Skeletal muscle tissue (tissue), 4 donors: Measurements from ENCODE around the gene FARS2. TPM values are rescaled to one million over a fixed set of nuclear protein-coding genes. Genes with fewer than 3 reads are reported as not detected.
"Not testable (repeated sequence)": the region's sequence is repeated elsewhere in the genome, so short reads cannot be mapped to it uniquely, and the experiment has no call there.

Experiments
- H3K27ac ChIP-seq: one replicate; pipeline ENCODE4 v1.7.0; 2013; ENCODE audit warnings: mild to moderate bottlenecking, low read depth, low read length, inconsistent platforms
- H3K27me3 ChIP-seq, 3 donors: one replicate each; pipeline ENCODE4 v1.7.0; 2013; ENCODE audit warnings: low read length in 3 of 3; ENCODE audit not compliant: control insufficient read depth in 3 of 3, insufficient read depth in 3 of 3
- H3K36me3 ChIP-seq, 3 donors: one replicate each; pipeline ENCODE4 v1.7.0; 2013; ENCODE audit warnings: low read length in 3 of 3; ENCODE audit not compliant: control insufficient read depth in 3 of 3, insufficient read depth in 3 of 3
- H3K4me1 ChIP-seq, 3 donors: one replicate each; pipeline ENCODE4 v1.7.0; 2013; ENCODE audit warnings: low read length in 3 of 3, mild to moderate bottlenecking in 3 of 3; ENCODE audit not compliant: control insufficient read depth in 3 of 3, insufficient read depth in 3 of 3
- H3K4me3 ChIP-seq, 3 donors: one replicate each; pipeline ENCODE4 v1.7.0; 2013; ENCODE audit warnings: low read length in 3 of 3
- H3K9ac ChIP-seq, 3 donors: one replicate each; pipeline ENCODE4 v1.7.0; 2013; ENCODE audit warnings: low read length in 3 of 3, mild to moderate bottlenecking in 3 of 3, moderate library complexity in 2 of 3, low read depth in 1 of 3
- H3K9me3 ChIP-seq, 3 donors: one replicate each; pipeline ENCODE4 v1.7.0; 2013; ENCODE audit warnings: low read length in 3 of 3; ENCODE audit not compliant: control insufficient read depth in 3 of 3
- total RNA-seq: library from RNA; depleted of rRNA; stranded (reverse); fragments of >200 nt; gene quantifications from one replicate; pipeline ENCODE4 v1.2.3, GENCODE V29; 2014
- donor health status: Osteomylitis.

Gene FARS2
- total RNA-seq, 1 donor from 2014 or later: 27.7 TPM

DNA sequence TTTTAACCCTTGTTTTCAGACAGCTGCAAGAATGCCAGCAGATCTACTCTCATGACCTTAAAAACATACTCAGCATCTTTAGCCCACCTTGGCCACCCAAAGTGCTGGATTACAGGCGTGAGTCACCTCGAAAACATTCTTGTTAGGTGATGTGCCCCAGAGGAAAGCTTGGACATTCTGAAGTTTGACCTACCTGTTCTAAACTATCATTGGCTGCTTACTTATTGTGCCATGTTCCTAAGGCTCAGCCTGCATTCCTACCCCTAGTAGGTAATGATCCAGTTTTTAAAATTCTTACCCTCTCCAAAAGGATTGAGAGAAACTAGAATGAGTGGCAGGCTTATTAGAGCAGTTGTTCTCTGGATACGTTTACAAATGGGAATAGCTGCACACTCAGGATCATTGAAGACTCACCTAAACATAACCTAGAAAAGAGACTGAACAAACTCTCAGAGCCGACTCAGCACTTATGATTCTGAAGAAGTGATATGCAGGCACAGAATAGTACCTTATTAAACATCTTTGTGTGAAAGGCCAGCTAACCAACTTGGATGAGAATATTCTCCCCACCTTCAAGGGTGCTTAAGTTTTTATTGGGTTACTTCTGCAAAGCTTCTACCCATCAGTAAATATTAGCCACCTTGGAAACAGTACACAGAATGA is 383.3 kb downstream of the FARS2 start:
- H3K27ac ChIP-seq: no peak overlapping the region
- H3K4me3 ChIP-seq: no peak overlapping the region
- H3K4me1 ChIP-seq: peaks cover 0 to 8% (median 6%) of the 10 kb centered on the region in 3 donors
- H3K27me3 ChIP-seq: no peaks in the 10 kb centered on the region
- peaks cover 0 to 9% (median 4%) of the 10 kb centered on the region in 3 donors for H3K9me3 ChIP-seq
- H3K9ac ChIP-seq: no peak overlapping the region
- H3K36me3 ChIP-seq: peaks cover 0 to 2% (median 0%) of the 10 kb centered on the region in 3 donors

DNA sequence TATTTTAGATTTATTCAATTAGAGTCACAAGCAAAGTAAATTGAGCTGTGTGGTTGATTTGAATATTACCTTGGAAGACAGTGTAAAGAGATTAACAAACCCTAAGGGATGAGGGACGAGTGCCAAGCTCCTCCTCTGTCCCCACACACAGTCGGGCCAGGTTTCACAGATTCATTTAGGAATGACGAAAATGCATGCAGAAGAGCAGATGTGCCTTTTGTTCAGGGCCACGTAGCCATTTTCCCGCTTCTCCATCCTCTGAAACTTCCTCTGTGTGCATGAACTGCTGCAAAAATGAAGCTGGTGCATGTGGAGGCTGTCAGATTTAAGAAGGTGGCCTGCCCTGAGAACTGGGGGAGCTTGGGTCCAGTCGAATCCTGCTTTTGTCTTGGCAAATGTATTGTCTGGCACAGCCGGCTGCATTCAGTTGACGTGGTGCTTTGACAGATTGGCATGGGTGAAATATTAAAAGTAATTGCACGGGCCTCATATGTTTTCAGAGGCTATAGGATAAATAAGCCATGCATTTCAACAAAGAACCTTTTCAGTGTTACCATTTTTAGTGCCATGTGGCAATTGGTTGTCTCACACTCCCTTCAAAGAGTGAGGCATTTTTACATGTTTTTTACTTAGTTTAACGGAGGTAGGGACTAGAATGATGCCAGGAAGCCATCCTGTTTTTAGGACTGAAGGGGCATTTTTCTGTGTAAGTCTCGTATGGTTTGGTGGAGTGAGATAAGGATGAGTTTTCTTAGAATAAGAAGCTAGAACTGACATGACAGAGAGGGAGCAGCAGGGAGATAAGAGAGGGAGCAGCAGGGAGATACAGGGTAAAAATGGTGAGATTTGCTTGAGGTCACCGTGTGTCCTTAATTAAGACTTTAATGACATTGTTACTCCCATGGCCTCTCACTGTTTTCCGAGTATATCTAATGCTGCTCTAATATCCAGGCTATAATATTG is 384.3 kb downstream of the FARS2 start:
- H3K27me3 ChIP-seq: no peaks in the 10 kb centered on the region
- H3K36me3 ChIP-seq: no peaks in the 10 kb centered on the region
- H3K4me1 ChIP-seq: peaks cover 0 to 8% (median 6%) of the 10 kb centered on the region in 3 donors
- no peak overlapping the region for H3K4me3 ChIP-seq
- H3K9me3 ChIP-seq: peaks cover 0 to 2% (median 2%) of the 10 kb centered on the region in 3 donors
- H3K27ac ChIP-seq: no peak overlapping the region
- H3K9ac ChIP-seq: no peak overlapping the region

DNA sequence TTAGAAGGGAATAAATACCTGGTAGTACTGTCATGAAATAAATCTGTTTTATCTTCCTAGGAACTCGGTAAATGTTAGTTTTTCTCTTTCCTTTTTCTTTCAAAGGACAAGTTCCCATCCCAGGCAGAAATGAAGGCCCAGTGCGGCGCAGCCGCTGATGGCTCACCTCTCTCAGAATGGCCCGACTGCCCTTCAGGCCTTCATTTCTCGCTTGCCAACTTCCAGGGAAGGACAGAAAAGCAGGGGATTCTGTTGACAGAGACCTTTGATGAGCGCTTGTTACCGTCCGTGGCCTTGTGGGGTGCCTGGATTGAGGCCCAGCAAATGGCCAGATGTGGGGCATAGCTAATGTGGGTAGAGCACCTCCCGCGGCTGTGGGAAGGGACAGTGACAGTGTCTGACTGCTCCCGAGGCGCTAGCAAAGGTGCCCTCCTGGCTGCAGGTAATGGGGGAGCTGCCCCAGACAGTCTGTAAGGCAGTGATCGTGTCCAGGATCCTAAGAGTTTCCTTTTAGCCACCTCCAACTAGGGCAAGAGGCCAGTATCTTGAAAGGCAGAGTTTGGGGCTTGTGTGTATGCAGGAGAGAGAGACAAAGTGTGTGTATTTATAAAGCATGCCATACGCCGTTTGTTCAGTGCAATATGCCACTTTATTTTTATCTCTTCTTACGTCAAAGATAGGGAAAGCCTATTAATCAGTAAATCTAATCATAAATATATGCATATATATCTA is 391.3 kb downstream of the FARS2 start:
- Histone ChIP-seq H3K9me3 (peaks cover 0 to 3% (median 0%) of the 10 kb centered on the region in 3 donors), H3K27ac (no peak overlapping the region), H3K9ac (no peak overlapping the region), H3K27me3 (no peaks in the 10 kb centered on the region), H3K4me3 (no peak overlapping the region), H3K4me1 (peaks cover 0 to 4% (median 0%) of the 10 kb centered on the region in 3 donors), H3K36me3 (peaks cover 0 to 4% (median 0%) of the 10 kb centered on the region in 3 donors)

DNA sequence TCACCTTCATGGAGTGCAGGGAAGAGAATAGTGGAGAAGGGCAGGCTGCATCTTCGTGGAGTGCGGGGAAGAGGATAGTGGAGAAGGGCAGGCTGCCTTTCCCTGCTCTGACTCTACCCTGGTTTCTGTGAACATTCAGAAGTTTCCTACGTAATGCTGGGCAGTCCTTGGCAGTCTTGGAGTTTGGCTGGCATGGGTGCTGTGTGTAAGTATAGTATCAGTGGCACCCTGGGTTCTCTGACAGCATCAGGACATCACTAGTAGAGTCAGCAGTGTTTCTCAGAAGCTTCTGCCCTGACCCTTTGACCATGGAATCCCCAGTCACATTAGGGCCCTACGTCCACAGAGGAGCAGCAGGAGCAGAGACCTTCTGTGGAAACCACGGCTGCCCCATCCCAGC is 392.5 kb downstream of the FARS2 start:
- H3K4me3 ChIP-seq: no peak overlapping the region
- H3K27ac ChIP-seq: no peak overlapping the region
- H3K36me3 ChIP-seq: peaks cover 0 to 4% (median 0%) of the 10 kb centered on the region in 3 donors
- no peaks in the 10 kb centered on the region for H3K27me3 ChIP-seq
- peaks cover 0 to 3% (median 0%) of the 10 kb centered on the region in 3 donors for H3K9me3 ChIP-seq
- H3K4me1 ChIP-seq: no peaks in the 10 kb centered on the region
- H3K9ac ChIP-seq: no peak overlapping the region

DNA sequence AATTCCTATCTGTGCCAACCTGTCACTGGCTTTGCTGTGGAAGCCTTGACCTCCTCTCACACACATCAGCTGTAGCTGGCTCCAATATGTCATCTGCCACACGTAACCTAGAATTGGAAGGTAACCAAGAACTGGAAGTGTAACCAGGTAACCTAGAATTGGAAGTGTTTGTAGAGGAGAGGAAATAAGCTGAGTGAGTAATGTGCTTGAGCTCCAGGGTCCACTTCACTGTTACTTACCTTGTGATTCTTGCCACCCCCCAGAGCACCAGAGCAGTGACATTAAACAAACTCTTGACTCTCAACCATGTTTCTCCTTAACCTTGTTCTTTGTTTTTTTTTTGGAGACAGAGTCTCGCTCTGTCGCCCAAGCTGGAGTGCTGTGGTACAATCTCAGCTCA is 394.9 kb downstream of the FARS2 start:
- peaks cover 0 to 3% (median 0%) of the 10 kb centered on the region in 3 donors for H3K9me3 ChIP-seq
- no peak overlapping the region for H3K27ac ChIP-seq
- no peak overlapping the region for H3K4me3 ChIP-seq
- no peak overlapping the region for H3K9ac ChIP-seq
- peaks cover 0 to 4% (median 0%) of the 10 kb centered on the region in 3 donors for H3K36me3 ChIP-seq
- H3K27me3 ChIP-seq: no peaks in the 10 kb centered on the region
- no peaks in the 10 kb centered on the region for H3K4me1 ChIP-seq

DNA sequence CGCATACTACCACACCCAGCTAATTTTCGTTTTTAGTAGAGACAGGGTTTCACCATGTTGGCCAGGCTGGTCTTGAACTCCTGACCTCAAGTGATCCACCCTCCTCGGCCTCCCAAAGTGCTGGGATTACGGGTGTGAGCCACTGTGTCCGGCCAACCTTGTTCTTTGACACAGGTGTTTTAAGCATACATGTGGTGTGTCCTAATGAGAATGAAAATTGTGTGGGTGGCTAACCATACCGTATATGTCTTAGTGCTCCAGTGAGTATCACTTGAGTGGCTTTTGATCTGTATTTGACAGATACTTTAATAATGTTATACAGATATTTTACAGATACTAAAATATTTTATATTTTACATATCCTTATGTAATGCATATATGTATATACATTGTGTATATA is 395.4 kb downstream of the FARS2 start:
- not testable (repeated sequence) for H3K27ac ChIP-seq, H3K27me3 ChIP-seq, H3K4me3 ChIP-seq, H3K36me3 ChIP-seq, H3K4me1 ChIP-seq, H3K9ac ChIP-seq, H3K9me3 ChIP-seq

DNA sequence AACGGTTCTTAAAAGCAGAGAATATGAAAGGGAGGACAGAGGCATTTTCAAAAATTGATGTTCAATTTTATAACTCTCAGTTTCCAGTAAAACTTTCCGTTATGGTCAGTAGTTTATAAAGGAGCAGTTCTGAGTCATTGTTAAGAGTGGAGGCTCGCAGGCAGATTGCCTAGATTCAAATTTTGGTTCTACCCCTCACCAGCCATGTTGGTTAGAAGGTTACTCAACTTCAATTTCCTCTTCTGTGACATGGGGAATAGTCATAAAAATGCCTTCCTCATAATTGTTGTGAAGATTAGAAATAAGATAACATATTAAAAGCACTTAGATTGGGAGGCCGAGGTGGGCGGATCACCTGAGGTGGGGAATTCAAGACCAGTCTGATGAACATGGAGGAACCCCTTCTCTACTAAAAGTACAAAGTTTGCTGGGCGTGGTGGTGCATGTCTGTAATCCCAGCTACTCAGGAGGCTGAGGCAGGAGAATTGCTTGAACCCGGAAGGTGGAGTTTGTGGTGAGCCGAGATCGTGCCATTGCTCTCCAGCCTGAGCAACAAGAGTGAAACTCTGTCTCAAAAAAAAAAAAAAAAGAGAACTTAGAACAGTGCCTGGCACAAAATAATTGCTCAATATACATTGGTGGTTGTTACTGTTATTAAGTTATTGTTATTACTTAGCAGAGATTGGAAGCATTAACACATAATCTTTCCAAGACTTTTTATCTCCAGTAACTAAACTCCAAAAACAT is 396.5 kb downstream of the FARS2 start:
- Histone ChIP-seq H3K36me3 (peaks cover 0 to 2% (median 0%) of the 10 kb centered on the region in 3 donors), H3K9ac (no peak overlapping the region), H3K27ac (no peak overlapping the region), H3K4me3 (no peak overlapping the region), H3K9me3 (peaks cover 0 to 3% (median 0%) of the 10 kb centered on the region in 3 donors), H3K4me1 (no peaks in the 10 kb centered on the region), H3K27me3 (no peaks in the 10 kb centered on the region)

DNA sequence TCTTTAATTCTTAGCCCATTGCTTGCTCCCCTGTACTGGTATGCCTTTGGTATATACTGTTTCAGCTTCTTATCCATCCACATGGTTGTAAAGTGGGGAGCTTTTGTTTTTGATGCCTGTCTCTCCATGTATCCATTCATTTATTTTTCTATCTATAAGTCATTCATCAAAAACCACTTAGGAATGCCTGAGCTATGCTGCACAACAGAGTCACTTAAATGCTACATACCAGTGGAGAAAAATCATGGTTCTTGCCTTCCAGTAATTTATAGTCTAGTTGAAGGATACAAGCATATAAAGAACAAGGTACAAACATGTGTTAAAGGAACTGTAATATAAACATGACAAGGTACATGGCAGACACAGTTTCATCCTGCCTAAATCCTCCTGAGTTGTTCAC is 398.2 kb downstream of the FARS2 start:
- no peaks in the 10 kb centered on the region for H3K36me3 ChIP-seq
- no peak overlapping the region for H3K4me3 ChIP-seq
- peaks cover 0 to 3% (median 0%) of the 10 kb centered on the region in 3 donors for H3K9me3 ChIP-seq
- no peak overlapping the region for H3K27ac ChIP-seq
- H3K4me1 ChIP-seq: no peaks in the 10 kb centered on the region
- H3K27me3 ChIP-seq: no peaks in the 10 kb centered on the region
- H3K9ac ChIP-seq: no peak overlapping the region

DNA sequence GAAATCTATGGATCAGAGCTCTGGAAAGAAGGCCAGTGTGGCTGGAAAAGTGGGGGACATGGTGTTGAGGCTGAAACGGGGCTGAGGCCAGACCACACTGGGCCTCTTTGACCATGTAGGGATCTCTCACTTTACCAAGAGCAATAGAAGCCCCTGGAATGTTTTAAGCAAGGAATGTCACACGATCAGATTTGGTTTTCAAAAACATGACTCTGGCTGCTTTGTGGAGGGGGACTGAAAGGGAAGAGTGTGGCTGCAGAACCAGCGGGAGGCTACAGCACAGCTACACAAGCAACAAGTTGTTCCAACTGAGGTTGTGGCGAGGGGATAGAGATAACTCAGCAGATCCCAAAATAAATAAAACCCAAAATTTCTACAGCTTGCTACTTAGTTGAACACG is 399.5 kb downstream of the FARS2 start:
- H3K27me3 ChIP-seq: no peaks in the 10 kb centered on the region
- H3K9ac ChIP-seq: no peak overlapping the region
- H3K36me3 ChIP-seq: no peaks in the 10 kb centered on the region
- no peak overlapping the region for H3K4me3 ChIP-seq
- H3K27ac ChIP-seq: no peak overlapping the region
- no peaks in the 10 kb centered on the region for H3K9me3 ChIP-seq
- no peaks in the 10 kb centered on the region for H3K4me1 ChIP-seq
